GM12874 (cell line): ENCODE measurements around the gene FGFR2.

Experiments used
- CTCF ChIP-seq: IDR thresholded peaks from 2 replicates; pipeline ENCODE4 v1.5.1; 2011; ENCODE audit warnings: low read depth, mild to moderate bottlenecking, control low read depth, low read length, moderate library complexity; ENCODE audit not compliant: insufficient read depth

The FGFR2 gene

DNA sequence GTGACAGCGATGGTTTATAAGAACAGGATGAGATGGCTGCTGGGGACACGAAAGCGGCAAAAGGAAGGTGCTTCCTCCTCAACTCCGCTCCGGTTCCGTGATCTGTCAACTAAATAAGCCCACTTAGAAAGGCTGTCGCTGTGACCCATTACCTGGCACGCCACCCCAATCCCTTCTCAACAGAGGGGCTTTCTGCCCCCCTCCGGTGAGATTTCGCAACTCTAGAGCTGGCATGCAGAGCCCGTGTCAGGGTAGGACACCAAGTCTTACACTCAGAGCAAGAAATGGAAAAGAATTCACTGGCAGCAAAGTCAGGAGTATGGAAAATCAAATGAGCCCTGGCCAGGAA is 66.4 kb downstream of the FGFR2 start:
- no peak for TF ChIP-seq CTCF

DNA sequence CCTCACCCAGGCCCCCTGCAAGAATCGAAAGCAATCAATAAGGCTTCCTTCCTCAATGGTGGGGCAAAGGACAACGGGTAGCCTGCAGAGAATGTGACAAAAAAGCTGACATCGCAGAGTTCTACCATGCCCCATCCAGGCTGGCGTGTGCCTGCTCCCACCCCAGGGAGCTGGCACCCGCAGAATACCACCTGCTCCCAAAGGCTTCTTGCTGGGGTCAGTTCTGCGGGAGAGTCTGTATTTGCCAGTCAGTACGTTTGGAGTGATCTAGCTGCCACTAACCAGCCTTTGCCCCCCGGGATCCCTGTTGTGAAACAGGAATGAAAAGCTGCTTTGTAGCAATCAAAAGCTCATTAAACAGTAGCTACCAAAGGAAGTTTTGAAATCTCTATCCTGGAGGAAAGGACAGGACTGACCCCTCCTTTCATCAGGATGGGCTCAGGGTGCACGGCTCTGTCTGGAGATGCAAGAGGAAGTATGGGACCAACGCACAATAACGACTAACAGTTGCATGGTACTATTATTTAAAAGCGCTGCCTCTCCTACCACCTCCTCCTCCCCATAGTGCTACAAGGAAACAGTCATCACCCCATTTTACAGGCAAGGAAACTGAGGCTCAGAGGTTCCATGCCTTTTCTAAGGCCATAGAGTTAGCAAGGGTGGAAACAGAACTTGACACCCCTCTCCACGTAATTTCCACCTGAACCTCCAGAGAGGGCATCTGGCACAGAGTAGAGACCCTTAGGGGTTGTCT is 67.0 kb downstream of the FGFR2 start:
- no peak for TF ChIP-seq CTCF

GRCh38 chr10:121530481-121531075 is 67.7 kb downstream of the FGFR2 start:
- TF ChIP-seq CTCF = no peak

GRCh38 chr10:121527690-121528089 is 70.6 kb downstream of the FGFR2 start:
- TF ChIP-seq CTCF = no peak

DNA sequence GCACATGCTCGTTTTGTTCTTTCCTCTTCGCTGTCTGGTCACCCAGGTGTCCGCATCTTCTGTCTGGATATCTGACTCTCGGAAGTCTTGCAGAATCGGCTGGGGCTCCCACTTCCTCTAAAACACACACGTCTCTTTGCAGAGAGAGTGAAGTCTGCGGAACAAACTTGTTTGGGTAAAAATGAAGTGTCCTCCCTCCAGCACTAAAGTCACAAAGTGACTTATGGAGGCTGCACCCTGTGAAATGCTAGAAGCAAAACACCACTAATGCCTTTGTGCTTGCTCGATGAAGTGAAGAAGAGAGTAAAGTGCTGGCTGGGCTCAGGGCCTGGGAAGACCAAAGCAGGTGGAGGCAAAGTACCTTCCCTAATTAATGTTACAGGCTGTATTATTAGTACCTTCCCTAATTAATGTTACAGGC is 71.4 kb downstream of the FGFR2 start:
- TF ChIP-seq CTCF = no peak

DNA sequence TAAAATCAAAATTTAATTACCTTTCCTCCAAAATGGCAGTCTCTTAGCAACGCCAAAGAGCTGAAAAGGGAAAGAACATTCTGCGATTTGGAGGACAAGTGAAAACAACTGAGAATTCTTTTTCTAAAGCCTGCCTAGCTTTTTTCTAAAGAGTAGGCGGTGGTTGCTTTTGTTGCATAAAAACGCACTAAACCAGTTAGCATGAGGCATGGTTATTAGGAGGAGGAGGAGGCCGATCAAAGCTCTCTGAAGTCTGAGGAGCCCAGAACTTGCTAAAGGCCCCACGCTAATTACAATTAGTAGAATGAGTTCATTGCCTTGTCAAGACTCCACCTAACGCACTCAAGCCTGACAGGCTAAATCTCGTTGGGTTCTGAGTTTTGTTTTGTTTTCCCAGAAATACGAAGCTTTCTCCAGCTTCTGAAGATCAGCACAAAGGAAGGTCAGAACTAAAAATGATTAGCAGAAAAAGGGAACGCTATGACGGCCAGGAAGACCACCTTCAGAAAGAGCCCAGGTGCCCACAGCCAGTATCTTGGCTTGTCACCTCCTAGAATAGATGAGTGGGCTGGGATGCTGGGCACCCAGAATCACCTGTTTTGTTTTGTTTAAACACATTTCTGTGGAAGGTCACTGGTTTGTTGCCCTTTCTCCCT is 72.0 kb downstream of the FGFR2 start:
- no peak for TF ChIP-seq CTCF

- no peak for TF ChIP-seq CTCF
Observed at GRCh38 chr10:121525251-121526134, 72.8 kb downstream of the FGFR2 start.
